GM12878 (cell line): ENCODE results near the gene TOM1L2. TPM values are rescaled to one million over a fixed set of nuclear protein-coding genes. Genes with fewer than 3 reads are reported as not detected.

ENCODE experiments used
- BCLAF1 ChIP-seq: fragments of 450-650 bp; IDR thresholded peaks from 2 replicates; pipeline ENCODE4 v1.6.1; 2017; ENCODE audit warnings: antibody characterized with exemption, mild to moderate bottlenecking, moderate library complexity
- CHD4 ChIP-seq: fragments of 200-600 bp; sonication (generic); IDR thresholded peaks from 2 replicates; pipeline ENCODE4 v1.6.1; 2016; ENCODE audit warnings: mild to moderate bottlenecking
- ESRRA ChIP-seq: IDR thresholded peaks from 2 replicates; pipeline ENCODE4 v1.6.1; 2012; ENCODE audit warnings: mild to moderate bottlenecking, low read length, improper control_type of control experiment
- IKZF2 ChIP-seq, 2 experiments: fragments of 450-650 bp; IDR thresholded peaks; 2 replicates each; pipeline ENCODE4 v1.6.1; 2017; ENCODE audit warnings: mild to moderate bottlenecking in 2 of 2, moderate library complexity in 2 of 2
- LARP7 ChIP-seq: fragments of 450-650 bp; IDR thresholded peaks from 2 replicates; pipeline ENCODE4 v1.6.1; 2017; ENCODE audit warnings: mild to moderate bottlenecking
- MYB ChIP-seq: fragments of 150-350 bp; IDR thresholded peaks from 2 replicates; pipeline ENCODE4 v1.6.1; 2014; ENCODE audit warnings: mild to moderate bottlenecking, low read depth, low read length, borderline replicate concordance
- NFYB ChIP-seq: IDR thresholded peaks from 2 replicates; pipeline ENCODE4 v1.6.1; 2011; ENCODE audit warnings: low read depth, mild to moderate bottlenecking, low read length, improper control_type of control experiment, moderate library complexity; ENCODE audit not compliant: insufficient read depth
- RCOR1 ChIP-seq: conservative IDR thresholded peaks from 2 replicates; pipeline ENCODE4 v1.6.1; 2012; ENCODE audit warnings: low read depth, low read length, improper control_type of control experiment
- SIN3A ChIP-seq: IDR thresholded peaks from 2 replicates; pipeline ENCODE4 v1.6.1; 2012; ENCODE audit warnings: low read depth, low read length, improper control_type of control experiment
- SP1 ChIP-seq: IDR thresholded peaks from one replicate; pipeline ENCODE4 v1.6.1; 2011; ENCODE audit warnings: low read depth, low read length
- SRF ChIP-seq, 2 experiments: IDR thresholded peaks; 2 replicates each; pipeline ENCODE4 v1.6.1; 2011; ENCODE audit warnings: low read depth in 2 of 2, low read length in 2 of 2, mild to moderate bottlenecking in 1 of 2, moderate library complexity in 1 of 2
- TBL1XR1 ChIP-seq: IDR thresholded peaks from 2 replicates; pipeline ENCODE4 v1.6.1; 2012; ENCODE audit warnings: low read depth, low read length, improper control_type of control experiment
- ZBTB4 ChIP-seq: fragments of 450-650 bp; formaldehyde crosslinking; IDR thresholded peaks from 2 replicates; pipeline ENCODE4 v1.4.0; 2022; ENCODE audit warnings: mild to moderate bottlenecking, moderate library complexity
- ZBTB40 ChIP-seq: fragments of 450-650 bp; IDR thresholded peaks from 2 replicates; pipeline ENCODE4 v1.6.1; 2016; ENCODE audit warnings: mild to moderate bottlenecking, moderate library complexity, borderline replicate concordance
- ZNF384 ChIP-seq: IDR thresholded peaks from 2 replicates; pipeline ENCODE4 v1.6.1; 2012; ENCODE audit warnings: low read depth, mild to moderate bottlenecking, low read length, improper control_type of control experiment, borderline replicate concordance
- polyA plus RNA-seq, 11 experiments: library from polyadenylated mRNA; depleted of rRNA in 4 of 11; unstranded in 6 of 11; stranded (reverse) in 5 of 11; fragments of >200 nt; fragmentation: Nextera tagmentation in 4 of 11; fragmentation: Illumina TruSeq in 1 of 11; extraction: Ambion mirVana in 4 of 11; extraction: Trizol in 1 of 11; gene quantifications; 1 replicate in 1 of 11; 2 replicates in 10 of 11; pipeline versions ENCODE4 v1.2.1 to v1.2.3, GENCODE V29; 2011 to 2016; ENCODE audit warnings: inconsistent platforms in 2 of 11, missing spikeins in 2 of 11, low read depth in 1 of 11
- total RNA-seq, 4 experiments: library from RNA; depleted of rRNA in 3 of 4; stranded (reverse); fragments of >200 nt in 3 of 4; fragmentation: Illumina TruSeq in 1 of 4; extraction: Trizol in 1 of 4; gene quantifications; 2 replicates each; pipeline versions ENCODE4 v1.2.1 to v1.2.3, GENCODE V29; 2013 to 2021
- TF ChIP-seq, protein P1 (sequence below): fragments of 450-650 bp; IDR thresholded peaks from 2 replicates; pipeline ENCODE4 v1.6.1; 2016; ENCODE audit warnings: mild to moderate bottlenecking
- TF ChIP-seq, protein P2 (sequence below): IDR thresholded peaks from 2 replicates; pipeline ENCODE4 v1.6.1; 2011; ENCODE audit warnings: low read depth, mild to moderate bottlenecking, low read length, moderate library complexity, borderline replicate concordance; ENCODE audit errors: extremely low read depth

TOM1L2 gene
- total and polyA plus RNA-seq, 10 of the 15 experiments (the other 5 are each of a cell fraction or from before 2014, with no cell fraction given), result 0.19 to 19.2 (median 8.1) TPM

DNA sequence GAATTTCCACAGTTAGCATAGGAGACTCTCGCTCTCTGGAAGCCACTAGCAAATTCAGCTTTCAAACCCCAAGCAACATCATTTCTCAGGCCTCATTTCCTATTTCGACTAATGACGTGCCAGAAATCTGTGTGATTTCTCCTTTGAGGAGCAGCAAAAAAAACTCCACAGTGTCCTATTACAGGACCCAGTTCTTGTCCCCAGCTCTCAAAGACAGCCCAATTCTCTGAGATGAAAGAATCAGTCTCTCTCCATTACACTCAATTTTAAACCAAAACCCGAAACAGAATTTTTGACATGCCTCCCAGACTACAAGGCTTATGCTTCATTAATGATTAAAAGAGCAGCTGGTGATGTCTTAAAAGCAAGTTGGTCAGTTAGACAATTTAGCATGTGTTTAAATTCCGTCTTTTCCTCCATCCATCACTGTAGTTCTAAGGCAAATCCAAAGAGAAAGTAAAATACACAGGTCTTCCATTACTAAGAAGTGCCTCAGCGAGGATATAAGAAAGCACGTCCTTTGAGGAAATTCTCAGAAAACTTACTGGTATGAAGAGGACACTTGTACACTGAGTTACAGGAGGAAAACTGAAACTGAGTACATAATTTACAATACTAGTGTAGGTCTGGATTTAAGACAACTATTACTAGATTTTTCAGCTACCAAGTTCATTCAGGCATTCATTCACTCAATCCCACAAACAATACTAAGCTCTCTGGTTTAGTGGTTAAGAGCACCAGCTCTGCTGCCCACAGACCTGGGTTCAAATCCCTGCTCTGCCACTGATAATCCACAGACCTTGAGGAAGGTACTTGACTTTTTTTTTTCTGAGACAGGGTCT lies 12.5 kb downstream of the TOM1L2 start (continued):
- TF ChIP-seq NFYB (no peak), ZNF384 (peak; percentile 48; the same call in 1 of the 2 replicates), ZBTB40 (0 out of 2 replicates have a peak, but pooled peaks have one; percentile 15), ESRRA (no peak), BCLAF1 (no peak), SRF (IDR thresholded peaks at IDR 0.05; ENCODE audit: low read depth in 2 of 2, low read length in 2 of 2) (no peak), TBL1XR1 (no peak), SIN3A (no peak), LARP7 (no peak), IKZF2 (IDR thresholded peaks at IDR 0.05) (peak; percentile 20 to 25; a peak in 2 of 4 replicates), RCOR1 (no peak), CHD4 (no peak), ZBTB4 (no peak), MYB (no peak), SP1 (no peak)
- TF ChIP-seq, protein P1, sequence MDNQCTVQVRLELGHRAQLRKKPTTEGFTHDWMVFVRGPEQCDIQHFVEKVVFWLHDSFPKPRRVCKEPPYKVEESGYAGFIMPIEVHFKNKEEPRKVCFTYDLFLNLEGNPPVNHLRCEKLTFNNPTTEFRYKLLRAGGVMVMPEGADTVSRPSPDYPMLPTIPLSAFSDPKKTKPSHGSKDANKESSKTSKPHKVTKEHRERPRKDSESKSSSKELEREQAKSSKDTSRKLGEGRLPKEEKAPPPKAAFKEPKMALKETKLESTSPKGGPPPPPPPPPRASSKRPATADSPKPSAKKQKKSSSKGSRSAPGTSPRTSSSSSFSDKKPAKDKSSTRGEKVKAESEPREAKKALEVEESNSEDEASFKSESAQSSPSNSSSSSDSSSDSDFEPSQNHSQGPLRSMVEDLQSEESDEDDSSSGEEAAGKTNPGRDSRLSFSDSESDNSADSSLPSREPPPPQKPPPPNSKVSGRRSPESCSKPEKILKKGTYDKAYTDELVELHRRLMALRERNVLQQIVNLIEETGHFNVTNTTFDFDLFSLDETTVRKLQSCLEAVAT, result peak; percentile 97
- TF ChIP-seq, protein P2, sequence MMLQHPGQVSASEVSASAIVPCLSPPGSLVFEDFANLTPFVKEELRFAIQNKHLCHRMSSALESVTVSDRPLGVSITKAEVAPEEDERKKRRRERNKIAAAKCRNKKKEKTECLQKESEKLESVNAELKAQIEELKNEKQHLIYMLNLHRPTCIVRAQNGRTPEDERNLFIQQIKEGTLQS, result no peak
